SK-N-SH treated with all-trans-retinoic acid at 6 μM for 48 hours (cell line): Measurements from ENCODE around the gene LY9.

Experiments
- ATAC-seq: fragments of 200-7000 bp; cut with Tn5 transposase; 3 replicates; pipeline ENCODE4 v1.9.1; 2020; ENCODE audit warnings: mild to moderate bottlenecking, moderate library complexity
- ARNTL ChIP-seq: fragments of 450-650 bp; formaldehyde crosslinking; IDR thresholded peaks from 2 replicates; pipeline ENCODE4 v1.5.0; 2020; ENCODE audit warnings: low read depth, mild to moderate bottlenecking, moderate library complexity, borderline replicate concordance
- BACH2 ChIP-seq: fragments of 250-450 bp; sonication (Bioruptor Pico); IDR thresholded peaks from 2 replicates; pipeline ENCODE4 v1.9.0; 2021; ENCODE audit warnings: mild to moderate bottlenecking, borderline replicate concordance
- CSRNP3 ChIP-seq: fragments of 250-450 bp; sonication (Bioruptor Pico); IDR thresholded peaks from 2 replicates; pipeline ENCODE4 v1.5.1; 2021; ENCODE audit warnings: mild to moderate bottlenecking, moderate library complexity
- ESRRG ChIP-seq: fragments of 250-450 bp; sonication (Bioruptor Pico); IDR thresholded peaks from 2 replicates; pipeline ENCODE4 v1.6.1; 2021; ENCODE audit warnings: mild to moderate bottlenecking
- ISL1 ChIP-seq: fragments of 250-450 bp; sonication (Bioruptor Pico); IDR thresholded peaks from 2 replicates; pipeline ENCODE4 v2.1.2; 2022; ENCODE audit warnings: mild to moderate bottlenecking, moderate library complexity
- OSR1 ChIP-seq: fragments of 250-450 bp; sonication (Bioruptor Pico); IDR thresholded peaks from 2 replicates; pipeline ENCODE4 v1.8.0; 2022; ENCODE audit warnings: moderate library complexity, mild to moderate bottlenecking, inconsistent platforms
- PATZ1 ChIP-seq: fragments of 250-450 bp; sonication (Bioruptor Pico); IDR thresholded peaks from 2 replicates; pipeline ENCODE4 v1.8.0; 2020; ENCODE audit warnings: mild to moderate bottlenecking, moderate library complexity, borderline replicate concordance
- POU6F1 ChIP-seq: fragments of 250-450 bp; sonication (Bioruptor Pico); IDR thresholded peaks from 2 replicates; pipeline ENCODE4 v1.8.0; 2021; ENCODE audit warnings: low read depth, mild to moderate bottlenecking, moderate library complexity, borderline replicate concordance
- PPARA ChIP-seq: fragments of 250-450 bp; sonication (Bioruptor Pico); IDR thresholded peaks from 2 replicates; pipeline ENCODE4 v1.5.0; 2020; ENCODE audit warnings: mild to moderate bottlenecking, borderline replicate concordance
- RARB ChIP-seq: fragments of 250-450 bp; sonication (Bioruptor Pico); IDR thresholded peaks from 2 replicates; pipeline ENCODE4 v1.8.0; 2021; ENCODE audit warnings: mild to moderate bottlenecking, moderate library complexity
- SNAI2 ChIP-seq: fragments of 250-450 bp; sonication (Bioruptor Pico); IDR thresholded peaks from 2 replicates; pipeline ENCODE4 v1.5.0; 2020; ENCODE audit warnings: mild to moderate bottlenecking, moderate library complexity
- TCF4 ChIP-seq: fragments of 250-450 bp; sonication (Bioruptor Pico); IDR thresholded peaks from 2 replicates; pipeline ENCODE4 v1.8.0; 2021; ENCODE audit warnings: mild to moderate bottlenecking, moderate library complexity, borderline replicate concordance
- TOX ChIP-seq: fragments of 250-450 bp; sonication (Bioruptor Pico); IDR thresholded peaks from 2 replicates; pipeline ENCODE4 v1.8.0; 2021; ENCODE audit warnings: mild to moderate bottlenecking, moderate library complexity, borderline replicate concordance
- TSHZ2 ChIP-seq: fragments of 250-450 bp; sonication (Bioruptor Pico); IDR thresholded peaks from 2 replicates; pipeline ENCODE4 v1.5.0; 2020; ENCODE audit warnings: mild to moderate bottlenecking, moderate library complexity
- ZC3H10 ChIP-seq: fragments of 250-450 bp; sonication (Bioruptor Pico); IDR thresholded peaks from 2 replicates; pipeline ENCODE4 v1.5.1; 2021; ENCODE audit warnings: mild to moderate bottlenecking, moderate library complexity
- ZFP3 ChIP-seq: fragments of 250-450 bp; sonication (Bioruptor Pico); IDR thresholded peaks from 2 replicates; pipeline ENCODE4 v1.5.0; 2020; ENCODE audit warnings: mild to moderate bottlenecking, moderate library complexity
- ZFP30 ChIP-seq: fragments of 450-650 bp; formaldehyde crosslinking; IDR thresholded peaks from 2 replicates; pipeline ENCODE4 v1.5.0; 2022; ENCODE audit warnings: mild to moderate bottlenecking, moderate library complexity
- ZNF565 ChIP-seq: fragments of 450-650 bp; formaldehyde crosslinking; conservative IDR thresholded peaks from 2 replicates; pipeline ENCODE4 v1.5.0; 2020; ENCODE audit warnings: low read depth, mild to moderate bottlenecking, moderate library complexity
- ZNF70 ChIP-seq: fragments of 450-650 bp; formaldehyde crosslinking; IDR thresholded peaks from 2 replicates; pipeline ENCODE4 v1.5.0; 2020; ENCODE audit warnings: mild to moderate bottlenecking, moderate library complexity
- ZNF8 ChIP-seq: fragments of 450-650 bp; formaldehyde crosslinking; IDR thresholded peaks from 2 replicates; pipeline ENCODE4 v1.5.0; 2020; ENCODE audit warnings: mild to moderate bottlenecking, moderate library complexity

Gene LY9

GRCh38 chr1:160798439-160798838, 2.5 kb downstream of the LY9 start:
- TF ChIP-seq PATZ1 (CRISPR knock-in tag) = no peak
- no peak for TF ChIP-seq TCF4 (CRISPR knock-in tag)
- no peak for TF ChIP-seq ZNF8 (CRISPR knock-in tag)
- TF ChIP-seq BACH2 (CRISPR knock-in tag) = no peak
- no peak for TF ChIP-seq PPARA (CRISPR knock-in tag)
- TF ChIP-seq ESRRG (CRISPR knock-in tag) = no peak
- TF ChIP-seq ZNF565 = no peak
- TF ChIP-seq TOX (CRISPR knock-in tag) = no peak
- TF ChIP-seq POU6F1 (CRISPR knock-in tag) = no peak
- no peak for TF ChIP-seq ZFP30 (CRISPR knock-in tag)
- no peak for TF ChIP-seq SNAI2 (CRISPR knock-in tag)
- no peak for TF ChIP-seq ARNTL (CRISPR knock-in tag)
- ATAC-seq = no peak

- ATAC-seq = no peak
- TF ChIP-seq ZNF70 (CRISPR knock-in tag) = no peak
- no peak for TF ChIP-seq ZFP3 (CRISPR knock-in tag)
- TF ChIP-seq ISL1 (CRISPR knock-in tag) = no peak
- TF ChIP-seq POU6F1 (CRISPR knock-in tag) = no peak
- no peak for TF ChIP-seq TSHZ2 (CRISPR knock-in tag)
- no peak for TF ChIP-seq RARB (CRISPR knock-in tag)
- TF ChIP-seq ESRRG (CRISPR knock-in tag) = no peak
- TF ChIP-seq ZC3H10 (CRISPR knock-in tag) = no peak
- TF ChIP-seq TCF4 (CRISPR knock-in tag) = no peak
- TF ChIP-seq ZNF8 (CRISPR knock-in tag) = no peak
- TF ChIP-seq SNAI2 (CRISPR knock-in tag) = no peak
- no peak for TF ChIP-seq OSR1 (CRISPR knock-in tag)
- no peak for TF ChIP-seq PATZ1 (CRISPR knock-in tag)
- no peak for TF ChIP-seq CSRNP3 (CRISPR knock-in tag)
- no peak for TF ChIP-seq PPARA (CRISPR knock-in tag)
Observed at GRCh38 chr1:160799641-160800040, 3.7 kb downstream of the LY9 start.
